ENCODE results near the gene UTY. TPM values are rescaled to one million over a fixed set of nuclear protein-coding genes. Genes with fewer than 3 reads are reported as not detected.

Gene UTY
- total RNA-seq, 1 experiment from 2014 or later = 5.9 TPM

DNA sequence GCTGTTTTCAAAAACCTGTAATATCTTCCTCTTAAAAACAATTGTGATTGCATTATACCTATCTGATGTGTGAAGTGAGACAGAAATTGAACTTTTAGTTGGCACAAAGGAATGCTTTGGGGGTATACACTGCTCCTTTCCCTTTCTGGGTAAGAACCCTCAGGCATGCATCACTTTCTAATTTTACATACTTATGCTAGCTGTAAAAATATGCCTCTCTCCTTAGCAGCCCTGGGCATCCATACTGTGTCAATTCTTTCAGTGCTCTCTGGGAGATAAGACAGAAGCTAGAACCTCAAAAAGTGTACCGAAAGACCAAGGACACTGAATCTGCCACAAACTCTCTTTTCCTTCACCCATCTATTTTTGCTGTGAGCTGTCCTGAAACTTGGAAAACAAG is 246.7 kb downstream of the UTY start:
- Histone ChIP-seq H3K27ac (ENCODE audit: low read depth, low read length) (no peak overlapping the region), H3K9me3 (ENCODE audit: control insufficient read depth in 1 of 2, insufficient read depth in 1 of 2, low read depth in 1 of 2, low read length in 2 of 2) (no peaks in the 10 kb centered on the region), H3K4me2 (ENCODE audit: low read length) (no peak overlapping the region), H3K27me3 (ENCODE audit: insufficient read depth, low read length) (no peaks in the 10 kb centered on the region), H4K20me1 (ENCODE audit: insufficient read depth) (no peaks in the 10 kb centered on the region), H3K4me1 (ENCODE audit: control insufficient read depth in 1 of 2, insufficient read depth in 2 of 2, low read length in 2 of 2) (no peaks in the 10 kb centered on the region), H3K9me2 (ENCODE audit: insufficient read depth) (no peaks in the 10 kb centered on the region), H2AFZ (ENCODE audit: low read depth, low read length, poor library complexity, severe bottlenecking) (no peak overlapping the region), H3K4me3 (replicated peaks in 1 of 2; ENCODE audit: low read depth in 1 of 2, low read length in 2 of 2) (no peak overlapping the region), H3K36me3 (ENCODE audit: control insufficient read depth in 1 of 2, insufficient read depth in 2 of 2, low read length in 2 of 2) (no peaks in the 10 kb centered on the region), H3K79me2 (ENCODE audit: insufficient read depth, low read length) (no peaks in the 10 kb centered on the region), H3K9ac (ENCODE audit: low read length) (no peak overlapping the region)
- ChIA-PET POLR2A (no interaction called here), RAD21 (ENCODE audit: low non-redundant PET in 1 of 2, low total read pairs in 2 of 2, uncharacterized antibody in 2 of 2, unreplicated experiment in 2 of 2) (no interaction called here), CTCF (no interaction called here)
- DNase-seq (ENCODE audit: low read depth, low spot score) = no peak
- ATAC-seq = no peak
- TF ChIP-seq CEBPB (IDR thresholded peaks at IDR 0.05; ENCODE audit: low read depth) (no peak), EGR1 (IDR thresholded peaks at IDR 0.05; ENCODE audit: low read depth) (no peak), RAD21 (IDR thresholded peaks at IDR 0.05; ENCODE audit: low read depth) (no peak), CBX3 (IDR thresholded peaks at IDR 0.05; ENCODE audit: low read depth) (no peak), ELF1 (IDR thresholded peaks at IDR 0.05; ENCODE audit: borderline replicate concordance, low read depth) (no peak), TCF7L2 (IDR thresholded peaks at IDR 0.05; ENCODE audit: borderline replicate concordance, extremely low read depth, insufficient read depth, insufficient read length) (no peak), SP1 (IDR thresholded peaks at IDR 0.05; ENCODE audit: low read depth) (no peak), EZH2 (IDR thresholded peaks at IDR 0.05) (no peak), ZNF274 (IDR thresholded peaks at IDR 0.05; ENCODE audit: low read depth, low read length) (no peak), JUND (IDR thresholded peaks at IDR 0.05) (no peak)
- TF ChIP-seq, protein P1, sequence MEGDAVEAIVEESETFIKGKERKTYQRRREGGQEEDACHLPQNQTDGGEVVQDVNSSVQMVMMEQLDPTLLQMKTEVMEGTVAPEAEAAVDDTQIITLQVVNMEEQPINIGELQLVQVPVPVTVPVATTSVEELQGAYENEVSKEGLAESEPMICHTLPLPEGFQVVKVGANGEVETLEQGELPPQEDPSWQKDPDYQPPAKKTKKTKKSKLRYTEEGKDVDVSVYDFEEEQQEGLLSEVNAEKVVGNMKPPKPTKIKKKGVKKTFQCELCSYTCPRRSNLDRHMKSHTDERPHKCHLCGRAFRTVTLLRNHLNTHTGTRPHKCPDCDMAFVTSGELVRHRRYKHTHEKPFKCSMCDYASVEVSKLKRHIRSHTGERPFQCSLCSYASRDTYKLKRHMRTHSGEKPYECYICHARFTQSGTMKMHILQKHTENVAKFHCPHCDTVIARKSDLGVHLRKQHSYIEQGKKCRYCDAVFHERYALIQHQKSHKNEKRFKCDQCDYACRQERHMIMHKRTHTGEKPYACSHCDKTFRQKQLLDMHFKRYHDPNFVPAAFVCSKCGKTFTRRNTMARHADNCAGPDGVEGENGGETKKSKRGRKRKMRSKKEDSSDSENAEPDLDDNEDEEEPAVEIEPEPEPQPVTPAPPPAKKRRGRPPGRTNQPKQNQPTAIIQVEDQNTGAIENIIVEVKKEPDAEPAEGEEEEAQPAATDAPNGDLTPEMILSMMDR (IDR thresholded peaks at IDR 0.05 in 2 of 3, conservative IDR thresholded peaks at IDR 0.05 in 1 of 3; ENCODE audit: borderline replicate concordance in 1 of 3, insufficient read depth in 1 of 3, low read depth in 2 of 3, low read length in 2 of 3) = no peak
- TF ChIP-seq, protein P2, sequence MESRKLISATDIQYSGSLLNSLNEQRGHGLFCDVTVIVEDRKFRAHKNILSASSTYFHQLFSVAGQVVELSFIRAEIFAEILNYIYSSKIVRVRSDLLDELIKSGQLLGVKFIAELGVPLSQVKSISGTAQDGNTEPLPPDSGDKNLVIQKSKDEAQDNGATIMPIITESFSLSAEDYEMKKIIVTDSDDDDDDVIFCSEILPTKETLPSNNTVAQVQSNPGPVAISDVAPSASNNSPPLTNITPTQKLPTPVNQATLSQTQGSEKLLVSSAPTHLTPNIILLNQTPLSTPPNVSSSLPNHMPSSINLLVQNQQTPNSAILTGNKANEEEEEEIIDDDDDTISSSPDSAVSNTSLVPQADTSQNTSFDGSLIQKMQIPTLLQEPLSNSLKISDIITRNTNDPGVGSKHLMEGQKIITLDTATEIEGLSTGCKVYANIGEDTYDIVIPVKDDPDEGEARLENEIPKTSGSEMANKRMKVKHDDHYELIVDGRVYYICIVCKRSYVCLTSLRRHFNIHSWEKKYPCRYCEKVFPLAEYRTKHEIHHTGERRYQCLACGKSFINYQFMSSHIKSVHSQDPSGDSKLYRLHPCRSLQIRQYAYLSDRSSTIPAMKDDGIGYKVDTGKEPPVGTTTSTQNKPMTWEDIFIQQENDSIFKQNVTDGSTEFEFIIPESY (IDR thresholded peaks at IDR 0.05; ENCODE audit: extremely low read depth, insufficient replicate concordance, low read length) = no peak
- intact Hi-C loops (cut with micrococcal nuclease) = no loop called here
- no TSS peak for BruUV-seq (replicated peaks)
